Activated gamma-delta T cell (primary cell): Measurements from ENCODE around the gene RBMS2.
"Not testable (repeated sequence)": the region's sequence is repeated elsewhere in the genome, so short reads cannot be mapped to it uniquely, and the experiment has no call there.

ENCODE experiments used
- DNase-seq: peaks from one replicate; lab custom pipeline; 2025; lab: John Stamatoyannopoulos, UW
- total RNA-seq, 2 donors: gene quantifications; one replicate each; lab custom pipeline; 2026; lab: John Stamatoyannopoulos, UW

RBMS2 gene, protein sequence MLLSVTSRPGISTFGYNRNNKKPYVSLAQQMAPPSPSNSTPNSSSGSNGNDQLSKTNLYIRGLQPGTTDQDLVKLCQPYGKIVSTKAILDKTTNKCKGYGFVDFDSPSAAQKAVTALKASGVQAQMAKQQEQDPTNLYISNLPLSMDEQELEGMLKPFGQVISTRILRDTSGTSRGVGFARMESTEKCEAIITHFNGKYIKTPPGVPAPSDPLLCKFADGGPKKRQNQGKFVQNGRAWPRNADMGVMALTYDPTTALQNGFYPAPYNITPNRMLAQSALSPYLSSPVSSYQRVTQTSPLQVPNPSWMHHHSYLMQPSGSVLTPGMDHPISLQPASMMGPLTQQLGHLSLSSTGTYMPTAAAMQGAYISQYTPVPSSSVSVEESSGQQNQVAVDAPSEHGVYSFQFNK
- 7.6 to 8.9 reads per million in 2 donors for total RNA-seq

DNA sequence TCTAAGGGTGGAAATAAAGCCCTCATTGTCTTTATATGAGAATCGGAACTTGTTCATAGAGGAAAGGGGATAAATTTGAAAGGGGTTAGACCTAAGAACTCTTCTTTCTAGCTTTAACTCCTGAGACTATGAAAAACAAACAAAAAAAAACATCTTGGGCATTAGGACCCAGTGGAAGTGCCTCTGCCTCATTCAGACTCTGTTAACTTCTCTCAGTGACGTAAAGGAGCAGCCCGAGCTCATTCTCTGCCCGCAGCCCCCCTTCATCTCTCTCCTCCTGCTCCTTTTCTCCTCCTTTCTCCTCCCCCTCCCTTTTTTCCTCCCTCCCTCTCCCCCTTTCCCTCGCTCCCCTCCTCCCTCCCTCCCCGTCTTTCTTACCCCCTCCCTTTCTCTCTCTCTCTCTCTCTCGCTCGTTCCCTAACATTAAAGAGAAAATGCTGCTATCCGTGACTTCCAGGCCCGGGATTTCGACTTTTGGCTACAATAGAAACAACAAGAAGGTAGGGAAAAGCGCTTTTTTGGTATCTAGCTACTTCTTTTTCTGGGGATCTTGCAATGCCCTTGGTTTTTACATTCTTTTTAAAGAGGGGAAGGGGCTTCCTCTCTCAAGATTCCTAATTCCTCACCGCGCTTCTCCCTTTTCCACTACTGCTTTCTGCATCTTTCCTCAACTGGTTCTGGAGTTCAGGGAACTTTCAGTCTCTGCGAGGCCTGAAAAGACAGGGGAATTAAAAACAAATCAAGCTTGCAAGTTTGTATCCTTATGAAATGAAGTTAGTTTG, at the start of gene RBMS2:
Gene RBMS2 (plus strand): TSS at position 231 of the 782 bp plus-strand sequence. CDS start 204 bp downstream, at position 435.
- DNase-seq = no peak

DNA sequence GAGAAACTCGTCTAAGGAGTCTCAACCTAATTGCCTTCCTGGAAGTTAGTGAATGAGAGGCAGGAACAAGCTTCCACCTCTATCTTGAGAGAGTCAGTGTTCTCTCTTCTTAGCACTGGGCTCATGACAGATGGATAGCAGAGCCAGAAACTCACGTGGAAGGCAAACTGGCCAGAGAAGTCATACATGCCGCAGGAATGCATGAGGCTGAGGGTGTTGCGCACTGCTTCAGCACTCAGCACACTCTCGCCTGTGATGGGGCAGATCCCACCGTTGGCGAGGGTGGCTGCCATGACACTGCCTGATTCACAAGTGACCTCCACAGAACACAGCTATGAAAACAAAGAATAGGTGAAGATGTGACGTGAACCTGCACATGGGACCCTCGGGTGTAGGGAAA, 47.2 kb upstream of the RBMS2 start:
- DNase-seq = no peak

DNA sequence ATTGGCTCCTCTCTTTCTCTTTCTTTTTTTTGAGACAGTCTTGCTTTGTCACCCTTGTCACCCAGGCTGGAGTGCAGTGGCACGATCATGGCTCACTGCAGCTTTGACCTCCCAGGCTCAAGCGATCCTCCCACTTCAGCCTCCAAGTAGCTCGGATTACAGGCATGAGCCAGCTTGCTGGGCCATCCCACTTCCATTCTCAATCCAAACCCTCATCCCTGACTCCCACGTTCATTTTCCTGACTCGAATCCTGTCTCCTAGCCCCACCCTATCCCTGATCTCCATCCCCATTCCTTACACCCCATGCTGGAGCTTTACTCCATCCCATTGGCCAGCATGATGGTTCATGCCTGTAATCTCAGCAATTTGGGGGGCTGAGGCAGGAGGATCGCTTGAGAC, 45.5 kb upstream of the RBMS2 start:
- DNase-seq = no peak

DNA sequence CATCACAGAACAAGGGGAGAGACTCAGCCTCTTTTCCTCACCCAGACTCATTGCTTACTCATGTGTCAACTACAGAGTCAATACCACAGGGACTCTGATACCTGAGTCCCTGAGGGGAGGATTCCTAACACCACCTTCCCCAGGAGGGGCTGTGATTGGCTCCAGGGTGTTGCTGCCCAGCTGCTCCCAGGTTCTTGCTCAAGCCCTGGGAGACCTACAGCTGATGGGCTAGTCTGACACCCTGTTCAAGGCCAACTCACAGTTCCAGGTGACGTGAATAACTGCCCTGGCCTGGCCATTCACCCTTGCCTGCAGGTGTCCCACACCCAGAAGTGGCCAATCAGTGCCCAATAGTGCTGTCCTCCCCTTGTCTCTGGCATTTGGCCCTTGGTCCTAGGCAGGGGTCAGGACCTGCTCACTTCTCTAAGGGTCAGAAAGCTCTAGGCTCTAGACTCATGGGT, 44.6 kb upstream of the RBMS2 start:
- no peak for DNase-seq

DNA sequence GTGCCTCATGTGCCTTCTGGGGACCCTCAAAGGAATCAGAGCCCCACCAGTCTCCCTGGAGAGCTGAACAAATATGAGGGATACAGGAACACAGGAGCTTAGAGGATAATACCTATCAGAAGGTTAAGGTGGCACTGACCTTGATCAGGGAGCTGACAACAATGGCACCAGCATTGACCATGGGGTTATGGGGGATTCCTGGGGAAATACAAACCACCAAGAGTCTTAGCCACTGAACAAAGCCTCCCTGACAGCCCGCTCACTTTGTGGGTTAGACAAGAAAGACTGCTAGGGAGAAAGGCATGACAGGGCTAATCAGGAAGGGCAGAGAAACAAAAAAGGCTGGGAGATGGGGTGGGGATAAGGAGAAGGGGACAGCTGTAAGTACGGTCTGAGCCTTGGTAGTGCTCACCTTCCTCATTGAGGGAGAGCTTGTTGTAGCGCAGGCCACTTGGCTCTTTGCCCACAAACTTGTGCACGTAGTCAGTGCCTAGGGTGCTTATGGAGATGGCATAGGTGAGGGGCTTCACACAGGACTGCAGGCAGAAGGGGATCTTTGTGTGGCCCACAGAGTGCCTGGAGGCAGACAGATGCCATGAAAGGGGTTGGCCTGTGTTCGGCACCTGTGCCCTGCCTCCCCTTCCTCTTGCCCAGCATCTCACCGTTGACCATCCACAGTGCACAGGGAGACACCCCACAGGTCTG, 43.9 kb upstream of the RBMS2 start:
- no peak for DNase-seq

DNA sequence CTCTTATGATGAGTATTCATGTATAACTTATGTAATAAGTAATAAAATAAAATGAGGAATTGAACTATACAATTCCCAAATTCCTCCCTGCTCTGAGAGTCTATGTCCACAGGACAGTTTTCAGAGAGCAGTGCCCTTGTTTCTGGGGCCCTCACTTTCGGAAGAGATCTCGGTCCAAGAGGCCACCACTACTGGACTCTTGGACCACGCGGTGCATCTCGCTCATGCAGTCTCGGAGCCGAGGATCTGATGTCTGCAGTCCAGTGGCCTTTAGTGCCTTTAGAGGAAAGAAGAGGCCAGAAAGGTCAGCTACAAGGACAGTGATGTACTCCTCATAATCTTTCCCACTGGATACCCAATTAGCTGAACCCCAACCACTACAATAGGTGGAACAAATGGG, 42.0 kb upstream of the RBMS2 start:
- no peak for DNase-seq

DNA sequence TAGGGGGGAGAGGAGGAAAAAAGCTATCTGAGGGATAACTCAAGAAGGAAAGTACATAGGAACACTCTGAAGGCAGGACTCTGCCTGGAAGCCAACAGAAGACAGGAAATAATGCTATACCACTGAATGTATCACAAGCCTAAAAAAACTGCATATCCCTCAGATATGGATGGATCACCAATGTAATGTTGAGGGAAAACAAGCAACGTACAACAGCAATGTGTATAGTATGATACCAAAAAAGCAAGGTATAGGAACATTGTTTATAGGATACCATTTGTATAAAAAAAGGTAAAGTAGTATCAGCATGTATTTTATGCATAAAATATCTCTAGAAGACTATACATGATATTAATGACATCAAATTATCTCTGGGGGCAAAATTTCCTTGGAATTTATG, 37.1 kb upstream of the RBMS2 start:
- DNase-seq = no peak

DNA sequence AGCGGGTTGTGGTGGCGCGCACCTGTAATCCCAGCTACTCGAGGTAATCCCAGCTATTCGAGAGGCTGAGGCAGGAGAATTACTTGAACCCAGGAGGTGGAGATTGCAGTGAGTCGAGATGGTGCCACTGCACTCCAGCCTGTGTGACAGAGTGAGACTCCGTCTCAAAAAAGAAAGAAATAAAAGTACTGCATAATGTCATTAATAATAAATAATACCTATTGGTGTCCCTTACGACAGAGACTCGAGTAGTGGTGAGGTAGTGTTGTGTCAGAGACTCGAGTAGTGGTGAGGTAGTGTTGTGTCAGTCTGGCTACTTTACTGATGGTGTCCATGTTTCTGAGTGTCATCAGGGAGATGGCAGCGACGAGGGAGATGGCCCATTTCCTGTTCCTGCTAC, 34.9 kb upstream of the RBMS2 start:
- no peak for DNase-seq

DNA sequence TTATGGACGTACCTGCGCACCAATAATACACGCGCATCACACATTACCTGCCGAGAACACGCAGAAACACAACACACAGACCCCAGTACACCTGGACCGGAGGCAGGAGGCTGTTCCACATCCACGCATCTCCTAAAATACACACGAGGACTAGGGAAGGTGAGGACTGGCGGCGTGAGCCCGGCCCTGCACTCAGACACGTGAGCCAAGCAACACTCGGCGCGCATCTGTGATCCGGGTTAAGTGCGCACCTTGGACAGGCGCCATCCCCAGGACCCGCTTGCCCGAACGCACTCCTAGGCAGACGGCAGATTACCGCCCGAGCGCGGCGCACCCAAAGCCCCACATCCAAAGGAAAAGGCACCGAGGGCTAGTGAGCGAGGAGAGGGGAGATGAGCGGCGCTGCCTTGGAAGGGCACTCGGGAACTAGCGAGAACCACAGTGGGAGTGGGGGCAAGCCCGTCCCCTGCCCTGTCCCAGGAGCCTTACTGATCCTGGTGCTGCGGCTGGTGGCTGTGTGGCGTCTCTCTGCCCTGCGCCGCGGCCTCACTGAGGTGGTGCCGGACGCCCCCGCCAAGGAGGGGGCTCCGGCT, 34.1 kb upstream of the RBMS2 start:
- no peak for DNase-seq

DNA sequence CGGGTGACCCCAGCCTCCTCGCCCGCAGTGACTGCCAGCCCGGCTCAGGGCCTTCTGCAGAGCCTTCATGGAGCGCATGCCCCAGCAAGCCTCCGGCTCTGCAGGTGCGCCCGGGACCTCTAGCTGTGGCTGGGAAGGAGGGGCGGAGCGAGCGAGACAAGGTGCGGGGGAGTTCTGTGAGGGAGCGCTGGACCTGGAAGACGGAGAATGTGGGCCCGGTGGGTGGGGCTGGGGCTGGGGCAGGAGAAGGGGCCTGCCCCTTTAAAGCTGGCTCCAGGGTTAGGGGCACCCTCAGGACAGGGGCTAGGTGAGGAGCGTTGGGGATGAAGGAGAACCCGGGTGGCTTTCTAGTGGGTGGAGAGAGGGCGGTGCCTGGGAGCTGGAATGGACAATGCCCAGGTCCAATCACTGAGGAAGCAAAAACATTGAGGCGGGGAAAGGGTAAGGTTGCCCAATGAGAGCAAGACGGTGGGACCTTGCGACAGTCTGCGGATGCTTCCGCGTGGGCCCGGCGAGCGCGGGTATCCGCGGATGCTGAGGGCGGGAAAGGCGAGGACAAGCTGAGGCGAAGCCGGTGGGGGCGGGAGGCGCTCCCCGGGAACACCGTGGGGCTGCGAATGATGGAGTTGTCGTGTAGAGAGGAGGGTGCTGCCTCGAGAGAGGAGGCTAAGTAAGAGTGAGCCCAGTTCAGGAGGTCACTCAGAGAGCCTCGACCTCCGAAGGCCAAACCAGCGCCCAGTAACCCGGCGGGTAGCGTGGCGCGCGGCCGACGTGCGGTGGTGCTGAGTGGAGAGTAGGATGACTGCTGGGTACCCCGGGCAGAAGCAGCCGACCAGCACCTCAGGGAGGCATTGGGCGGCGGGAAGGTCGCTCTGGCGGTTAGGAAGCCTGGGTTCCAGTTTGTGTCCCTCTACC, 33.3 kb upstream of the RBMS2 start, which contains the start of gene GLS2:
Gene GLS2 (minus strand): TSS at position 121 of the 915 bp plus-strand sequence. CDS start 43 bp downstream, at position 78.
- DNase-seq = peak; percentile 31

DNA sequence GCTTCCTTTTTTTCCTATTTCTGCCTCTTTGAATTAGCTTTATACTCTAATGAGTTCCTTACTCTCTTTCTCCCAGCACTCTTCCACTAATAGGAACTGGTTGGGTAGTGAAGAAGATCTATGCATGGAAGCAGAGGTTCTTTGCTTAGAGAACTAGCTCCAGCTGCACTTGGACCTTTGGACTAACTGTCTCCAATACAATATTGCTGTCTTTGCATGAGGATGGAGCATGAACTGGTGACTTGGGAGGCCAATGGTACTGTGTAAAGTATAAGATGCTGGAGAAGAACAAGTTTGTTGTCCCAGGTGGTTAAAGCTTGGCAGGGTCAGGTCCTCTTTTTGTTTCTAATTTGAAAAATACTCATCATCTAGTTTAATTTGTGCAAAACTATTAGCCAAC, 31.3 kb upstream of the RBMS2 start:
- DNase-seq = no peak

DNA sequence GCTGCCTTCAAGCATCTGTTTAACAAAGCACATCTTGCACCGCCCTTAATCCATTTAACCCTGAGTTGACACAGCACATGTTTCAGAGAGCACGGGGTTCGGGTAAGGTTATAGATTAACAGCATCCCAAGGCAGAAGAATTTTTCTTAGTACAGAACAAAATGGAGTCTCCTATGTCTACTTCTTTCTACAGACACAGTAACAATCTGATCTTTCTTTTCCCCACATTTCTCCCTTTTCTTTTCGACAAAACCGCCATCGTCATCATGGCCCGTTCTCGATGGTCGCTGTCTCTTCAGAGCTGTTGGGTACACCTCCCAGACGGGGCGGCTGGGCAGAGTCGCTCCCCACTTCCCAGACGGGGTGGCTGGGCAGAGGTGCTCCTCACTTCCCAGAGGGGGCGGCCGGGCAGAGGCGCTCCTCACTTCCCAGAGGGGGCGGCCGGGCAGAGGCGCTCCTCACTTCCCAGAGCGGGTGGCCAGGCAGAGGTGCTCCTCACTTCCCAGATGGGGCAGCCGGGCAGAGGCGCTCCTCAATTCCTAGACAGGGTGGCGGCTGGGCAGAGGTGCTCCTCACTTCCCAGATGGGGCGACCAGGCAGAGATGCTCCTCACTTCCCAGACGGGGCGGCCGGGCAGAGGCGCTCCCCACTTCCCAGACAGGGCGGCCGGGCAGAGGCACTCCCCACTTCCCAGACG, 28.1 kb upstream of the RBMS2 start:
- DNase-seq = not testable (repeated sequence)

DNA sequence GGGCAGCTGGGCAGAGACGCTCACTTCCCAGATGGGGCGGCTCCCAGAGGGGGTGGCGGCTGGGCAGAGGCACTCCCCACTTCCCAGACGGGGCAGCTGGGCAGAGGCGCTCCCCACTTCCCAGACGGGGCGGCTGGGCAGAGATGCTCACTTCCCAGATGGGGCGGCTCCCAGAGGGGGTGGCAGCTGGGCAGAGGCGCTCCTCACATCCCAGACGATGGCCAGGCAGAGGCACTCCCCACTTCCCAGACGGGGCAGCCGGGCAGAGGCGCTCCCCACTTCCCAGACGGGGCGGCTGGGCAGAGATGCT, 27.6 kb upstream of the RBMS2 start:
- DNase-seq = not testable (repeated sequence)

DNA sequence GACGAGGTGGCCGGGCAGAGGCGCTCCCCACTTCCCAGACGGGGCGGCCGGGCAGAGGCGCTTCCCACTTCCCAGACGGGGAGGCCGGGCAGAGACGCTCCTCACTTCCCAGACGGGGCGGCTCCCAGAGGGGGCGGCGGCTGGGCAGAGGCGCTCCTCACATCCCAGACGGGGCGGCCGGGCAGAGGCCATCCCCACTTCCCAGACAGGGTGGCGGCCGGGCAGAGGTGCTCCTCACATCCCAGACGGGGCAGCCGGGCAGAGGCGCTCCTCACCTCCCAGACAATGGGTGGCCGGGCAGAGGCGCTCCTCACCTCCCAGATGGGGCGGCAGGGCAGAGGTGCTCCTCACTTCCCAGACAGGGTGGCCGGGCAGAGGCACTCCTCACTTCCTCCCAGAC, 27.1 kb upstream of the RBMS2 start:
- not testable (repeated sequence) for DNase-seq

DNA sequence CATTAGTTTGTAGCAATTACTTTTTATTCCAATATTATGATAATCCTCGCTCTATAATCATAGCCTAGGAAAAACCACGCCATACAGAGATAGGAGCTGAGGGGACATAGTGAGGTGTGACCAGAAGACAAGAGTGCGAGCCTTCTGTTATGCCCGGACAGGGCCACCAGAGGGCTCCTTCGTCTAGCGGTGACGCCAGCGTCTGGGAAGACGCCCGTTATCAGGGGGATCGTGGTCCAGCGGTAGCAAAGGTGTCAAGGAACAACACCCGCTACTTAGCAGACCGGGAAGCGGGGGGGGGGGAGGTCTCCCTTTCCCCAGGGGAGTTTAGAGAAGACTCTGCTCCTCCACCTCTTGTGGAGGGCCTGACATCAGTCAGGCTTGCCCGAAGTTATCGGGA, 24.9 kb upstream of the RBMS2 start:
- not testable (repeated sequence) for DNase-seq

DNA sequence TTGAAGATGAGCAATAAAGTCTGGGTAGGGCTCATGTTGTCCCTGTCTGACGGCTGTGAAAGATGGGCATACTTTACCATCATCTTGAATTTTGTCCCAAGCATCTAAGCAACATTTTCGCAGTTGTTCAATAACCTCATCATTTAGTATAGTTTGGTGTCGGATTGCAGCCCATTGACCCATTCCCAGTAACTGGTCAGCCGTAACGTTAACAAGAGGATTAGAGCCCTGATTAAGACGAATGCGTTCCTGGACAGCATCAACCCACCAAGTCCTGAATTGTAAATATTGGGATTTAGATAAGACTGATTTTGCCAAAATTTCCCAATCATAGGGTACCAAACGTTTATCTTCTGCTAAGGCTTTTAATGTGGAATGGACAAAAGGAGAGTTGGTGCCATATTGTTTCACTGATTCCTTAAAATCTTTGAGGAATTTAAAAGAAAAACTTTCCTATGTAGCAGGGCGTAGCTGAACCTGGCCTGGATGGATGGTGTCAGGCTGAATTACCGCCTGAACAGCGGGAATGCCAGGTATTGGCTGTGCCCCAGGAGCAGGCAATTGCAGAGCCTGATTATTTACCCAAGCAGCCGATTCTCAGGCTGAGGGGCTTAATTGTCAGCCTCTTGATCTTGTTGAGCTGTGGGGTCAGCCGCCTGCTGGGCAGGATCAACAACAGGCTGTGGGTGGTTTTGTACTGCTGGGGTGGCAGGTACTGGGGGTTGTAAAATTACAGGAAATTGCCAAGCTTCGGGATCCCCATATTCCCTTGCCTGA, 23.3 kb upstream of the RBMS2 start:
- DNase-seq = not testable (repeated sequence)

DNA sequence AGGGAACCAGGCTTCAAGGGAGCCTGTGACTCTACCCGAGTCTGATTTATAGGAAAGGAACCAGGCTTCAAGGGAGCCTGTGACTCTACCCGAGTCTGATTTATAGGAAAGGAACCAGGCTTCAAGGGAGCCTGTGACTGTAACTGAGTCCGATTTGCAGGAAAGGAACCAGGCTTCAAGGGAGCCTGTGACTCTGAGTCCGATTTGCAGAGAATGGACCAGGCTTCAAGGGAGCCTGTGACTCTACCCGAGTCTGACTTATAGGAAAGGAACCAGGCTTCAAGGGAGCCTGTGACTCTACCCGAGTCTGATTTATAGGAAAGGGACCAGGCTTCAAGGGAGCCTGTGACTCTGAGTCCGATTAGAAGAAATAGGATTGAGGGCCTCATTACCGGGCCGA, 22.2 kb upstream of the RBMS2 start:
- not testable (repeated sequence) for DNase-seq

DNA sequence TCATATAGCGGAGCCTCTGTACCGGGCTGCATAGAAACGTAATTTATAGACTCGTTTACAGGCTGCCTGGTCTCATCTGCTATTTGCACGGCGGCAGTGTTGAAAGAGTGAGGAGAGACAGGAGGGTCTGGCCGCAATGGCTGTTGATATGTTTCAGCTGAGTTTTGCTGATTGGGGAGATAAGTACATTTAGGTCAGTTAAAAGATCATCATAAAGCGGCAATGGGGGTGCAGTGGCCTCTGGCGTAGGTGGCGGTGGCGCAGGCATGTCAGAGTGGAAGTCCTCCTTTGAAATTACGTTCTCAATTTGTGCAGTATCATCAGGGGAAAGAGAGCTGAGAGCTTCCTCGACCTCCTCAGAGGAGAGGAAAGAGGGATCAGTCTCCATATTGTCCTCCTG, 21.7 kb upstream of the RBMS2 start:
- DNase-seq = not testable (repeated sequence)

DNA sequence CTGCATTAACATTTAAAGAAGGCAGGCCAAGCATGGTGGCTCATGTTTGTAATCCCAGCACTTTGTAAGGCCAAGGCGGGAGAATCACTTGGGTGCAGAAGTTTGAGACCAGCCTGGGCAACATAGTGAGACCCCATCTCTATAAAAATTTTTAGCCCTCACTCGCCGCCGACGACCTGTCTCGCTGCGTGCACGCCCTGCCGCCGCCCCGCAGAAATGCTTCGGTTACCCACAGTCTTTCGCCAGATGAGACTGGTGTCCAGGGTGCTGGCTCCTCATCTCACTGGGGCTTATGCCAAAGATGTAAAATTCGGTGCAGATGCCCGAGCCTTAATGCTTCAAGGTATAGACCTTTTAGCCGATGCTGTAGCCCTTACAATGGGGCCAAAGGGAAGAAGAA, 10.8 kb upstream of the RBMS2 start:
- DNase-seq = no peak

DNA sequence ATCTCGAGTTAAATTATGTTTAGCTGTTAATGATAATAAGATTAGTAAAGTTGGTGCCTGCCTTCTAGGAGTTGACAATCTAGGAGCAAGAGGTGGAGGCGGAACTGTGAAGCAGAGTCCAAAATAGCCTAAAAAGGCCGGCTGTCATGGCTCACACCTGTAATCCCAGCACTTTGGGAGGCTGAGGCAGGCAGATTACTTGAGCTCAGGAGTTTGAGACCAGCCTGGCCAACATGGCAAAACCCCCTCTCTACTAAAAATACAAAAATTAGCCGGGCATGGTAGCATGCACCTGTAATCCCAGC, 7.7 kb upstream of the RBMS2 start:
- DNase-seq = not testable (repeated sequence)
